Endothelial cell of umbilical vein (primary cell): ENCODE results near the gene IRF6. TPM values are rescaled to one million over a fixed set of nuclear protein-coding genes. Genes with fewer than 3 reads are reported as not detected.

Experiments used
- BruUV-seq: library from RNA; stranded (reverse); fragments of 400-500 nt; replicated peaks from 2 replicates; lab custom pipeline; 2021; lab: Mats Ljungman, UMichigan
- CTCF ChIA-PET: fragments of 300-600, 350-600 bp; sonication (Branson Sonifier 250); formaldehyde crosslinking; loops from one replicate; lab custom pipeline; 2021; ENCODE audit warnings: antibody characterized with exemption, inconsistent platforms; lab: Charles Lee
- POLR2A ChIA-PET: fragments of 300-600, 350-600 bp; sonication (Branson Sonifier 250); formaldehyde crosslinking; loops from one replicate; lab custom pipeline; 2021; ENCODE audit warnings: antibody characterized with exemption, inconsistent platforms; lab: Charles Lee
- DNase-seq: peaks from one replicate; pipeline ENCODE4 v3.0.0-alpha.2; 2011; ENCODE audit warnings: low read depth, low spot score
- FAIRE-seq: peaks from 2 replicates; lab custom pipeline; 2011; peaks lifted over from hg19 to GRCh38; lab: Jason Lieb, UNC
- H2AFZ ChIP-seq: 2 replicates; pipeline ENCODE4 v1.6.0; 2012; ENCODE audit warnings: low read depth, low read length, control low read depth, inconsistent platforms
- H3K27ac ChIP-seq: 2 replicates; pipeline ENCODE4 v1.5.1; 2011; ENCODE audit warnings: low read depth, mild to moderate bottlenecking, control low read depth, low read length, moderate library complexity; ENCODE audit not compliant: insufficient read depth
- H3K27me3 ChIP-seq, 2 experiments: 2 replicates each; pipeline versions ENCODE4 v1.6.0 to v1.6.1; 2011; ENCODE audit warnings: low read length in 2 of 2, mixed read lengths in 1 of 2; ENCODE audit not compliant: control insufficient read depth in 2 of 2, insufficient read depth in 2 of 2
- H3K36me3 ChIP-seq, 2 experiments: 2 replicates in 1 of 2; 3 replicates in 1 of 2; pipeline ENCODE4 v1.5.1; 2011; ENCODE audit warnings: low read length in 2 of 2, mild to moderate bottlenecking in 1 of 2, moderate library complexity in 1 of 2; ENCODE audit not compliant: control insufficient read depth in 2 of 2, insufficient read depth in 2 of 2; ENCODE audit errors: extremely low read depth in 1 of 2
- H3K4me1 ChIP-seq: 3 replicates; pipeline ENCODE4 v1.5.1; 2011; ENCODE audit warnings: mild to moderate bottlenecking, low read length; ENCODE audit not compliant: control insufficient read depth, insufficient read depth; ENCODE audit errors: extremely low read depth
- H3K4me2 ChIP-seq: 2 replicates; pipeline ENCODE4 v1.6.1; 2011; ENCODE audit warnings: low read length, control low read depth, mixed read lengths; ENCODE audit not compliant: insufficient read depth
- H3K4me3 ChIP-seq, 3 experiments: fragments of 200-600 bp in 1 of 3; sonication (generic), shearing (Covaris generic) in 1 of 3; replicated peaks in 1 of 3; 2 replicates each; pipeline ENCODE4 v1.5.1; 2011 to 2016; ENCODE audit warnings: control low read depth in 3 of 3, low read length in 3 of 3, mild to moderate bottlenecking in 2 of 3, inconsistent platforms in 1 of 3, low read depth in 1 of 3, moderate library complexity in 1 of 3; ENCODE audit not compliant: insufficient read depth in 1 of 3
- H3K79me2 ChIP-seq: 2 replicates; pipeline ENCODE4 v1.6.0; 2012; ENCODE audit warnings: low read length, inconsistent platforms; ENCODE audit not compliant: control insufficient read depth, insufficient read depth
- H3K9ac ChIP-seq: replicated peaks from 2 replicates; pipeline ENCODE3; 2011; ENCODE audit warnings: low read length, control low read depth; ENCODE audit not compliant: insufficient read depth; ENCODE audit errors: extremely low read depth
- H3K9me1 ChIP-seq: replicated peaks from 3 replicates; pipeline ENCODE4 v1.6.0; 2011; ENCODE audit warnings: mild to moderate bottlenecking, low read length; ENCODE audit not compliant: control insufficient read depth, insufficient read depth; ENCODE audit errors: extremely low read depth
- H3K9me3 ChIP-seq: replicated peaks from 2 replicates; pipeline ENCODE4 v1.5.1; 2012; ENCODE audit warnings: low read length, inconsistent platforms; ENCODE audit not compliant: control insufficient read depth, insufficient read depth
- H4K20me1 ChIP-seq: replicated peaks from 2 replicates; pipeline ENCODE3; 2011; ENCODE audit warnings: mild to moderate bottlenecking, low read length; ENCODE audit not compliant: control insufficient read depth, insufficient read depth; ENCODE audit errors: extremely low read depth
- CTCF ChIP-seq, 2 donors: IDR thresholded peaks; 1 replicate in 1 of 2; 2 replicates in 1 of 2; pipeline ENCODE4 v1.5.1; 2011; ENCODE audit warnings: low read length in 2 of 2, mild to moderate bottlenecking in 2 of 2, moderate library complexity in 2 of 2, control low read depth in 1 of 2, inconsistent platforms in 1 of 2, low read depth in 1 of 2; ENCODE audit not compliant: insufficient read depth in 1 of 2; ENCODE audit errors: extremely low read depth in 1 of 2
- EZH2 ChIP-seq: IDR thresholded peaks from 2 replicates; pipeline ENCODE4 v1.6.1; 2012; ENCODE audit warnings: borderline replicate concordance, low read depth, mild to moderate bottlenecking, moderate library complexity, low read length, inconsistent platforms; ENCODE audit not compliant: severe bottlenecking
- FOS ChIP-seq: IDR thresholded peaks from 2 replicates; pipeline ENCODE4 v1.6.1; 2011; ENCODE audit warnings: mild to moderate bottlenecking, low read length, moderate library complexity, borderline replicate concordance; ENCODE audit not compliant: insufficient read depth
- GATA2 ChIP-seq: IDR thresholded peaks from 2 replicates; pipeline ENCODE4 v1.7.0; 2011; ENCODE audit warnings: low read depth, mild to moderate bottlenecking, moderate library complexity, mixed read lengths, low read length; ENCODE audit not compliant: insufficient read length, insufficient read depth
- JUN ChIP-seq: IDR thresholded peaks from 2 replicates; pipeline ENCODE4 v1.6.1; 2011; ENCODE audit warnings: borderline replicate concordance, low read depth; ENCODE audit not compliant: insufficient read length, insufficient read depth
- MAX ChIP-seq: IDR thresholded peaks from 2 replicates; pipeline ENCODE4 v1.6.1; 2011; ENCODE audit not compliant: insufficient read depth, insufficient read length
- MYC ChIP-seq: IDR thresholded peaks from one replicate; pipeline ENCODE4 v1.6.1; 2011; ENCODE audit warnings: mild to moderate bottlenecking, low read depth, low read length
- POLR2A ChIP-seq: IDR thresholded peaks from 2 replicates; pipeline ENCODE4 v1.6.1; 2012; ENCODE audit warnings: low read depth, mild to moderate bottlenecking, control low read depth, low read length
- POLR2AphosphoS5 ChIP-seq: IDR thresholded peaks from 2 replicates; pipeline ENCODE4 v1.6.1; 2012; ENCODE audit warnings: low read depth, mild to moderate bottlenecking, control low read depth, low read length, moderate library complexity; ENCODE audit not compliant: insufficient read depth
- dilution Hi-C: fragments of 300-500 bp; cut with MboI; formaldehyde crosslinking; loops from one replicate; pipeline ENCODE4 v1.15.0; 2019; ENCODE audit warnings: low sequenced_read_pairs; ENCODE audit not compliant: extremely low pct_ligation_motif_present
- intact Hi-C: fragments of 100-400 bp; cut with micrococcal nuclease; formaldehyde crosslinking; loops from one replicate; pipeline ENCODE4 v1.10.0; 2022
- polyA plus RNA-seq, 4 experiments: library from polyadenylated mRNA; depleted of rRNA in 3 of 4; stranded (reverse) in 3 of 4; unstranded in 1 of 4; fragments of >200 nt; gene quantifications; 2 replicates each; pipeline versions ENCODE4 v1.2.1 to v1.2.3, GENCODE V29; 2011 to 2012; ENCODE audit warnings: missing spikeins in 1 of 4
- total RNA-seq: library from RNA; stranded (reverse); gene quantifications from 2 replicates; pipeline ENCODE4 v1.2.3, GENCODE V29; 2021

IRF6 gene
- total and polyA plus RNA-seq, 2 donors (not counting 3 experiments of a cell fraction or from before 2014, with no cell fraction given): 42.0 to 55.8 TPM

DNA sequence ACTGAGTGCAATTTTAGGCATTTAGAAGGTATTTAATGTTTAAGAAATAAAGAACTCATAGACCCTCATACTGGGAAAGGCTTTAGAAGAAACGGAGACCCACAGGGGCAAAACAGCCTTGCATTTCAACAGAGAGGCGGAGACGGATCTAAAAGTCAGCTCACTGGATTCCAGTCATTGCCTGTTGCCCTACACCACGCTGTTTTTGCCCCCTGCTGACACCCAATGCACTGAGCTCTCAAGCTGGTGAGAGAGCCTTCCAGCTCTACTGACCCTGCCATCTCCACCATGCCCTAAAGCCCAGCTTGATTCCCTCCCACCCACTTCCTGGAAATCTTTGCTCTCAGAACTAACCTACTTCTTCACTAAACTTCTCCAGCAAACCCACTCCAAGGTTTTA, 57.3 kb downstream of the IRF6 start:
- no peaks in the 10 kb centered on the region for H3K9me3 ChIP-seq
- dilution Hi-C loops: no loop called here
- no peaks in the 10 kb centered on the region for H3K79me2 ChIP-seq
- H3K4me3 ChIP-seq: no peak overlapping the region
- no peak overlapping the region for H3K9ac ChIP-seq
- TF ChIP-seq POLR2AphosphoS5 (no peak), CTCF (IDR thresholded peaks at IDR 0.05; ENCODE audit: extremely low read depth in 1 of 2, insufficient read depth in 1 of 2, low read depth in 1 of 2, low read length in 2 of 2) (no peak), MYC (no peak), JUN (no peak), FOS (no peak), MAX (no peak), GATA2 (no peak), POLR2A (no peak), EZH2 (no peak)
- H3K36me3 ChIP-seq: no peaks in the 10 kb centered on the region
- BruUV-seq: no TSS peak
- FAIRE-seq (no peak), DNase-seq (no peak)
- no peak overlapping the region for H3K4me2 ChIP-seq
- peaks cover 0 to 4% of the 10 kb centered on the region in 2 experiments for H3K27me3 ChIP-seq
- no peak overlapping the region for H2AFZ ChIP-seq
- intact Hi-C loops: loop anchor here (5.0 kb wide), 1 partner anchor 239 kb away; no protein-coding TSS in a partner anchor
- ChIA-PET POLR2A (no interaction called here), CTCF (interaction anchor here (0.6 to 2.8 kb wide), 22 partner anchors 8 to 188 kb away, joined by 3 to 35 read pairs (median 4); partner anchors contain the start of gene TRAF3IP3)
- H4K20me1 ChIP-seq: no peaks in the 10 kb centered on the region
- H3K9me1 ChIP-seq: no peaks in the 10 kb centered on the region
- no peak overlapping the region for H3K27ac ChIP-seq
- no peaks in the 10 kb centered on the region for H3K4me1 ChIP-seq
